AG09309 (cell line): ENCODE data around the gene KLHDC4.
"Not testable (repeated sequence)": the region's sequence is repeated elsewhere in the genome, so short reads cannot be mapped to it uniquely, and the experiment has no call there.

Experiments used
- DNase-seq: peaks from one replicate; pipeline ENCODE4 v3.0.0-alpha.2; 2010; ENCODE audit warnings: low read depth
- H3K4me3 ChIP-seq: 2 replicates; pipeline ENCODE4 v1.5.1; 2011; ENCODE audit warnings: mild to moderate bottlenecking, low read depth, low read length, moderate library complexity; ENCODE audit not compliant: control insufficient read depth
- TF ChIP-seq, protein P1 (sequence below): IDR thresholded peaks from 2 replicates; pipeline ENCODE4 v1.5.1; 2011; ENCODE audit warnings: mild to moderate bottlenecking, low read depth, low read length, inconsistent platforms; ENCODE audit not compliant: insufficient read depth, control insufficient read depth; ENCODE audit errors: missing control alignments

The KLHDC4 gene

DNA sequence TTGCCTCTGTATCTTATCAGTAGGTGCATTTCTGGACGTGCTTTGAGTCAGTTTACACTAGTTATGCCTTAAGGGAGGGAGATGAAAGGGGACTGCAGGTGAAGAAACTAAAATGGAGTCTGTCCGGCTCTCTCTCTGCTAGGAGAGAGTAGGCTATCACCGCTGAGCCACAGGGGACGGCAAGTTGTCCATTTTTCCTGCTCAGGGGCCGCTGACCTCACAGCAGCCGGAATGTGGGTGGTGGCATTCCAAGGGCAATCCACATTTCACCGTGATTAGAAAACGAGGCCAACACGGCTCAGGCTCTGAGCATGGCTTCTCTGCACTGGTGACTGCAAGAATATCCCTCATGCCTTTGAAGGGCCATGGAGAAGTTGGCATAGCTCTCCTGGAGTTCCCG is 19.0 kb upstream of the KLHDC4 start:
- H3K4me3 ChIP-seq, result no peak overlapping the region
- DNase-seq, result no peak
- TF ChIP-seq, protein P1, sequence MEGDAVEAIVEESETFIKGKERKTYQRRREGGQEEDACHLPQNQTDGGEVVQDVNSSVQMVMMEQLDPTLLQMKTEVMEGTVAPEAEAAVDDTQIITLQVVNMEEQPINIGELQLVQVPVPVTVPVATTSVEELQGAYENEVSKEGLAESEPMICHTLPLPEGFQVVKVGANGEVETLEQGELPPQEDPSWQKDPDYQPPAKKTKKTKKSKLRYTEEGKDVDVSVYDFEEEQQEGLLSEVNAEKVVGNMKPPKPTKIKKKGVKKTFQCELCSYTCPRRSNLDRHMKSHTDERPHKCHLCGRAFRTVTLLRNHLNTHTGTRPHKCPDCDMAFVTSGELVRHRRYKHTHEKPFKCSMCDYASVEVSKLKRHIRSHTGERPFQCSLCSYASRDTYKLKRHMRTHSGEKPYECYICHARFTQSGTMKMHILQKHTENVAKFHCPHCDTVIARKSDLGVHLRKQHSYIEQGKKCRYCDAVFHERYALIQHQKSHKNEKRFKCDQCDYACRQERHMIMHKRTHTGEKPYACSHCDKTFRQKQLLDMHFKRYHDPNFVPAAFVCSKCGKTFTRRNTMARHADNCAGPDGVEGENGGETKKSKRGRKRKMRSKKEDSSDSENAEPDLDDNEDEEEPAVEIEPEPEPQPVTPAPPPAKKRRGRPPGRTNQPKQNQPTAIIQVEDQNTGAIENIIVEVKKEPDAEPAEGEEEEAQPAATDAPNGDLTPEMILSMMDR, result no peak

DNA sequence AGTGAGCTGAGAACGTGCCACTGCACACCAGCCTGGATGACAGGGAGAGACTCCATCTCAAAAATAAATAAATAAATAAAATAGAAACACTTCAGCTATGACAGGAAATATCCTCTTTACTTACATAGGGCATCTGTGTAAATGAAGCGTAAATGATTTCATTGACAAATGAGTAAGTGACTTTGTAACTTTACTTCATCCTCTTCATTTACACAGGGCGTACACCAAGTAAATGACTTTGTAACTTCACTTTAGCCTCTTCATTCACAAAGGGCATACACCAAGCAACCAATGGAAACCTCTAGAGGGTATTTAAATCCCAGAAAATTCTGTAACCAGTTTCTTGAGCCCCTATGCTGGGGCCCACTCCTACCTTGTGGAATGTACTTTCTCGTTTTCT is 16.2 kb upstream of the KLHDC4 start:
- TF ChIP-seq, protein P1, result no peak
- H3K4me3 ChIP-seq, result no peak overlapping the region
- DNase-seq, result no peak

DNA sequence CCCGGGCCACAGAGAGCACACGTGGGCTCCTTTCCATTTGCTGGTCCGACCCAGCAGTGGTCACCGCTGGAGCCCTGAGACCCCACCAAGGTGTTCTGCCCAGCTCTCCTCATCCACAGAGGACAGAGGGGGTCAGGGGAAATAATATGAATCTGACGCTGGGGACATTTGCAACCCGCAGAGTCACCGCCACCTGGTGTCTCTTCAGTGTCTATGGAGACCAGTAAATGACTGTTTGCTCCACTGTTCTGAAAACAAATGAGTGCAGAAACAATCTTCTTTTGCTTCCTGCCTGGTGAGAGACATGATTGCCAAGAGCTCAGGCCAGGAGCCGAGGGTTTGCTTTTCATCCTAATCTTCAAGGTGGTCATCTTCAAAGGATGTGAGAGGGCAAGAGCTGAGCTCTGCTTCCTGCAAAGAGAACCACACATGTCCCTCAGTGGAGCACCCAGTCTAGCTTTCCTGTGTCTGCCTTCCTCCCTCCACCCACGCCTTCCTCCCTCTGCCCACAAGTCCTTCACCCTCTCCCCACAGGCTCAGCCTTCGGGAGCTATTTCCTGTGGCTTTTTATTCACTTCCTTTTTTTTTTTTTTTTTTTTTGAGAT is 14.7 kb upstream of the KLHDC4 start:
- no peak for DNase-seq
- H3K4me3 ChIP-seq, result no peak overlapping the region
- TF ChIP-seq, protein P1, result no peak

DNA sequence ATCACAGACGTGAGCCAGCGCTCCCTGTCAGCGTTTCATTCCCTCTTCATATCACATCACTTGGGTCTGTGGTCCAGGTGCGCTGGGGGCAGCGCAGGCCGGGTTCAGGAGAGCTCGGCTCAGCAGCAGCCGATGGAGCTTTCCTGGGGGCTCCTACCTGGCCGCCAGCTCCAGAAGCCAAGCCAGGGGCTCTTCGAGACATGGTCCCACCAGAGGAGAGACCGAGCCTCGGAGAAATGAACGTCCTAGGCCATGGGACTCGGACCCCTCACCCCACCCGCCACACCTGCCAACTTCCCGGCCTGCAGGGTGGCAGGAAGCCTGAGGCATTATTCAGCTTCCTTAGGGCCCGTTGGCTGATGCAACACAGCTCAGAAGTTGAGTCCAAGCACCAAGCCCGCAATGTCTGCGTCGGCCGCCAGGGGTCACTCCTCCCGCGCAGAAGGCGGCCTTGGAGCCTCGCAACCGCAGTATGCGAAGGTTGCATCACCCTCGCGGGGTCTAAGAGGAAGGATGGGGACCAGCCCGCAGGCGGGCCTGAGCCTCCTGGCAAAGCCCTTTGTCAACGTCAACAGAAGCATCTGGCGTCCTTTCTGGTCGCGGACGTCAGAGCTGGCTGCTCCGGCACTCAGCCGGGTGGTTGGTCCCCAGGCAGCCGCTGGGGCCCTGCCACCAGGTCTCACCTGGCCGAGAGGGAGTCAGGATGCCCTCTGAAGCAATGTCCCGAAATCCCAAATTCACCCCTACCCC is 13.2 kb upstream of the KLHDC4 start:
- H3K4me3 ChIP-seq, result no peak overlapping the region
- peak; percentile 87 for DNase-seq
- TF ChIP-seq, protein P1, result peak; percentile 96

DNA sequence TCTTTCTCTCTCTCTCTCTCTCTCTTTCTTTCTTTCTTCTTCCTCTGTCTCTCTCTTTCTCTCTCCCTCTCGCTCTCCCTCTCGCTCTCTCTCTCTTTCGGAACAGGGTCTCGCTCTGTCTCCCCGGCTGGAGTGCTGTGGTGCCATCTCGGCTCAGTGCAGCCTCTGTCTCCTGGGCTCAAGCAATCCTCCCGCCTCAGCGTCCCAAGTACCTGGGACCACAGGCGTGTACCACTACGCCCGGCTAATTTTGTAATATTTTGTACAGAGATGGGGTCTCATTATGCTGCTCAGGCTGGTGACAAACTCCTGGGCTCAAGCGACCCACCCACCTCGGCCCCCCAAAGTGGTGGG is 12.7 kb upstream of the KLHDC4 start:
- H3K4me3 ChIP-seq, result no peak overlapping the region
- TF ChIP-seq, protein P1, result no peak
- no peak for DNase-seq

DNA sequence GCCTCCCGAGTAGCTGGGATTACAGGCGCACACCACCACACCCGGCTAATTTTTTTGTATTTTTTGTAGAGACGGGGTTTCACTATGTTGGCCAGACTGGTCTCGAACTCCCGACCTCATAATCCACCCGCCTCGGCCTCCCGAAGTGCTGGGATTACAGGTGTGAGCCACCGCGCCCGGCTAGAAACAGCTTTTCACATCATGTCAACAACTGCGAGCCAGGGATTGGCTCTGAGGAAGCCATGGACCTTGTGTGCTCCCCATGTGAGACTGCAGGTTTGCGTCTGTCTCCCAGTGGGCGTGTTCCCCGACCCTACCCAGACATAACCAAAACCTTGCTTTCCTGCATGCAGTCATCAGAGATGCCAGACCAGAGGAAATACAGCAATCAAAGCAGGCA is 8.1 kb upstream of the KLHDC4 start:
- not testable (repeated sequence) for DNase-seq, H3K4me3 ChIP-seq

DNA sequence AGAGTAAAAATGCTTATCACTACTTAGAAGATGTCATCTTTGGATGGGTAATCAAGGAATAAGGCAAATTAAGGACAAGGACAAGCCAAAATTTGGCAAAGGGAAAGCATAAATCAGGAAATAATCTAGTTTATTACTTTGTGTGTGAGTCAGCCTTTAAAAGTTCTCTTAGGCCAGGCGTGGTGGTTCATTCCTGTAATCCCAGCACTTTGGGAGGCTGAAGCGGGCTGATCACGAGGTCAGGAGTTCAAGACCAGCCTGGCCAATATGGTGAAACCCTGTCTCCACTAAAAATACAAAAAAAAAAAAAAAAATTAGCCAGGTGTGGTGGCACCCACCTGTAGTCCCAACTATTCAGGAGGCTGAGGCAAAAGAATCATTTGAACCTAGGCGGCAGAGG is 1.7 kb upstream of the KLHDC4 start:
- not testable (repeated sequence) for H3K4me3 ChIP-seq

DNA sequence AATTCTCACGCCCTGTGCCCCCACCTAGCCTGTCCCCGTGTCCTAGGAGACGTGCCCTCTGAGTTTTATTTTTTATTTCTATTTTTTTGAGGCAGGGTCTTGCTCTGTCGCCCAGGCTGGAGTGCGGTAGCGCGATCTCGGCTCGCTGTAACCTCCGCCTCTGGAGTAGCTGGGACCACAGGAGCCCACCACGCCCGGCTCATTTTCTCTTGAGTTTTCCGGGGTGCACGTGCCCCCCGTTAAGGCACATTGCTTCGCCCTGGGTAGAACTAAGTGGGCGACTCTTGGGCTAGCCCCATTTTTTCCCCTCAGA is 655 bp upstream of the KLHDC4 start:
- H3K4me3 ChIP-seq, result peak overlapping the region; percentile 96
- TF ChIP-seq, protein P1, result no peak
- DNase-seq, result no peak

More for the DNA sequence above, 1.7 kb upstream of the KLHDC4 start:
- DNase-seq, result not testable (repeated sequence)
